Nephron progenitor cell (in vitro differentiated cells): ENCODE measurements around the gene PFDN6.

Experiments
- DNase-seq: peaks from one replicate; pipeline ENCODE4 v3.0.0; 2021
- H3K27ac Mint-ChIP-seq: 2 replicates; pipeline ENCODE4 v1.8.0; 2021; ENCODE audit warnings: mild to moderate bottlenecking, moderate library complexity, mixed read lengths
- H3K27me3 Mint-ChIP-seq: 2 replicates; pipeline ENCODE4 v1.8.0; 2021; ENCODE audit warnings: mild to moderate bottlenecking, low read depth, mixed read lengths; ENCODE audit not compliant: poor library complexity
- H3K36me3 Mint-ChIP-seq: 2 replicates; pipeline ENCODE4 v1.8.0; 2021; ENCODE audit warnings: low read depth, mixed read lengths
- H3K4me1 Mint-ChIP-seq: 2 replicates; pipeline ENCODE4 v1.8.0; 2021; ENCODE audit warnings: mixed read lengths
- H3K4me3 Mint-ChIP-seq: 2 replicates; pipeline ENCODE4 v1.8.0; 2021; ENCODE audit warnings: mild to moderate bottlenecking, moderate library complexity, mixed read lengths
- H3K9me3 Mint-ChIP-seq: 2 replicates; pipeline ENCODE4 v1.8.0; 2021; ENCODE audit warnings: mild to moderate bottlenecking, moderate library complexity, mixed read lengths
- CTCF ChIP-seq: fragments of 200-600 bp; sonication (generic); IDR thresholded peaks from 2 replicates; pipeline ENCODE4 v1.5.0; 2021; ENCODE audit warnings: antibody characterized with exemption

PFDN6 gene

GRCh38 chr6:33276864-33277662, 12.3 kb upstream of the PFDN6 start, which contains the start of gene B3GALT4:
TSS of gene B3GALT4 (plus strand) at chr6:33277123. CDS start at chr6:33277420, 297 bp downstream.
- Mint-ChIP-seq H3K4me3 (peak within 1 kb of the TSS; percentile 96), H3K4me1 (peaks cover 74% of the 10 kb centered on the region), H3K9me3 (no peaks in the 10 kb centered on the region), H3K27me3 (no peaks in the 10 kb centered on the region), H3K27ac (peak within 1 kb of the TSS; percentile 95), H3K36me3 (peaks cover 40% of the 10 kb centered on the region)
- DNase-seq = peak; percentile 87
- peak; percentile 68 for TF ChIP-seq CTCF

- Mint-ChIP-seq H3K4me3 (peak overlapping the region; percentile 84), H3K4me1 (peaks cover 67% of the 10 kb centered on the region), H3K27ac (peak overlapping the region; percentile 93), H3K27me3 (no peaks in the 10 kb centered on the region), H3K36me3 (peaks cover 34% of the 10 kb centered on the region), H3K9me3 (no peaks in the 10 kb centered on the region)
- no peak for DNase-seq
- no peak for TF ChIP-seq CTCF
Measured at GRCh38 chr6:33277663-33278391, 11.6 kb upstream of the PFDN6 start.

- H3K27me3 Mint-ChIP-seq = no peaks in the 10 kb centered on the region
- H3K4me3 Mint-ChIP-seq = no peak overlapping the region
- no peak for DNase-seq
- H3K9me3 Mint-ChIP-seq = no peaks in the 10 kb centered on the region
- no peak overlapping the region for H3K27ac Mint-ChIP-seq
- H3K36me3 Mint-ChIP-seq = peaks cover 28% of the 10 kb centered on the region
- no peak for TF ChIP-seq CTCF
- H3K4me1 Mint-ChIP-seq = peaks cover 62% of the 10 kb centered on the region
Measured at GRCh38 chr6:33278392-33278741, 11.0 kb upstream of the PFDN6 start.

GRCh38 chr6:33278810-33279209, 10.6 kb upstream of the PFDN6 start:
- Mint-ChIP-seq H3K4me1 (peaks cover 57% of the 10 kb centered on the region), H3K4me3 (no peak overlapping the region), H3K9me3 (no peaks in the 10 kb centered on the region), H3K27me3 (no peaks in the 10 kb centered on the region), H3K27ac (no peak overlapping the region), H3K36me3 (peaks cover 24% of the 10 kb centered on the region)
- TF ChIP-seq CTCF = no peak
- no peak for DNase-seq

GRCh38 chr6:33279257-33279695, 10.1 kb upstream of the PFDN6 start:
- H3K9me3 Mint-ChIP-seq = no peaks in the 10 kb centered on the region
- no peaks in the 10 kb centered on the region for H3K27me3 Mint-ChIP-seq
- H3K4me3 Mint-ChIP-seq = no peak overlapping the region
- H3K4me1 Mint-ChIP-seq = peaks cover 53% of the 10 kb centered on the region
- no peak for DNase-seq
- H3K27ac Mint-ChIP-seq = no peak overlapping the region
- H3K36me3 Mint-ChIP-seq = peaks cover 20% of the 10 kb centered on the region
- no peak for TF ChIP-seq CTCF
